Fibroblast of peridontal ligament (primary cell): ENCODE measurements around the gene KCTD6.

Experiments used
- DNase-seq: peaks from one replicate; pipeline ENCODE4 v3.0.0-alpha.2; 2010; ENCODE audit errors: extremely low read depth

KCTD6 gene

DNA sequence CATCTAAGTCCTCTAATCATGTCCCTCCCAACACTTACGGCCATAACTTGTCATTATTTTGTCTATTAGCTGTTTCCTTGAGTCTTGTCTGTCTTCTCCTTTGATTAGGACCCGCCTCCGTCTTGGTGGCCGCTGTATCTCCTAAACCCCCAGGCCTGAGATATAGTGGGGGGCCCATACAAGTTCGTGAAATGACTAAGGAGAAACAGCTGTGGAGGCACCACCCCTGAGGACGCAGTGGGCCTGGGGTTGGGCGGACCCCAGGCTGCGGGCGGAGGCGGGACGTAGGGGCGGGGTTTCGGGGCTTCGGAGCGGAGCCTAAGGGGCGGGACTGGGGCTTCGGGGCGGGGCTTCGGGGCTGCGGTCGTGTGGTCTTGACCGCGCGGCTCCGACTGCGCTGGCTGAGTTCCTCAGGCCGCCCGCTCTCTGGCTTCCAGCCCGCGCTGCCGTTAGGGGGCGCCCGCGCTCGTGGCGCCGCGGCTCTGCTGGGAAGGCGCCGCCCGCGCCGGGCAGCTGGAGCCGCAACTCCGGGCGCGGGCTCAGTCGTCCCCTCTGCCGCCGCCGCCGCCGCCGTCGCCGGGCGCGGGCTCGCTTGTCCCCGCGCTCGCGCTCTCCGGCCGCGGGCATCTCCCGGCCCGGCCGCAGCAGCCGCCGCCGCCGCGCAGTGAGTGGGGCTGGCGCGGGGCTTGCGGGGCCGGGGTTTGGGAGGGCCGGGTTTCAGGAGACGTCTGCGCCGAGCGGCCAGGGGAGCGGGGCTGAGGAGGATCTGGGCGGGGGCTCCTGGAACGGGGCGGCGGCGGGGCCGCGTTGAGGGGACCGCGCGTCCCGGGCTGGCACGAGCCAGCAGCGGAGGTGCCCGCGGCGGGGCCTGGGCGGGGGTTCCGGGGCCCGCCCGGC is at the start of gene KCTD6:
Gene KCTD6 (plus strand): TSS at position 591 of the 897 bp plus-strand sequence. CDS start 6,660 bp downstream, outside the sequence.
- peak; percentile 89 for DNase-seq

DNA sequence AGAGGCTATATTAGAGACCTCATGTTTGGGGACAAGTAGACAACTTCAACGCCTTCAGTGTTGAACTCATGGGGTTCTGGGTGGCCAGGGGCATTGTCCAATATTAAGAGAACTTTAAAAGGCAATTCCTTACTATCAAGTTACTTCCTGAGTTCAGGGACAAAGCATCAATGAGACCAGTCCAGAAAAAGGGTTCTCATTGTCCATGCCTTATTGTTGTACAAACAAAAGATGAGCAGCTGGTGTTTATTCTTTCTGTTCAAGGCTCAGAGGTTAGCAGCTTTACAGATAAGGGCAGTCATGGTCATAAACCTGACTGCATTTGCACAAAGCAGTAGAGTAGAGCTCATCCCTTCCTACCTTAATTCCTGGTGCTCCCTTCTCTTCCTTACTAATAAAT is 39.7 kb upstream of the KCTD6 start:
- DNase-seq, result no peak

DNA sequence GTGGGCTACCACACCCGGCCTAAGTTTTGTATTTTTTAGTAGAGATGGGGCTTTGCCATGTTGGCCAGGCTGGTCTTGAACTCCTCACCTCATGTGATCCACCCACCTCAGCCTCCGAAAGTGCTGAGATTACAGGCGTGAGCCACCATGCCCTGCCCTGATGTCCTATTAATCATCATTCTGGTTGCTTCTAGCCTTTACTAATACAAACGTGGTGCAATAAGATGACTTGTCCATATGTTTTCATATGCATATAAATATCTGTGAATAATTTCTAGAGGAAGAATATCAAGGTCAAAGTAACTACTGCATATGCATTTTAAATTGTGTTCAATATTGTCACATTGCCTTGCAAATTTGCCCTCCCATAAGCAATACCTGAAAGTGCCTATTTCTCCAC is 32.7 kb upstream of the KCTD6 start:
- no peak for DNase-seq

DNA sequence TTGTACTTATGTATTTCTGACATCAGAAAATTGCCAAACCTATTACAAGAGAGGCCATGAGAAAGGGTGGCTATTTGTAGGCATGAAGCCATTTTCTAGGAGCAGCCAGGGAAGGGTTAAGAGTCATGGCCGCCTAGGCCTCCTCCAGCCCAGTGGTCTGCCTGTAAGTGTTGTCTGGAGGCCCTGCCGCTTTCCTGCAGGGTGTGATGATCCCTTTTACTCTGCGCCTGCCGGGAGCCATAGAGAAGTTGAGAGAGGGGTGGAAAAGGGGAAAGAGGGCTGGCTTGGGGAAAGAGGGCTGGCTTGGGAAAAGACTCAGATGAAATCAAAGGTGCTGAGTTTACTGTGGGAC is 29.1 kb upstream of the KCTD6 start:
- no peak for DNase-seq

DNA sequence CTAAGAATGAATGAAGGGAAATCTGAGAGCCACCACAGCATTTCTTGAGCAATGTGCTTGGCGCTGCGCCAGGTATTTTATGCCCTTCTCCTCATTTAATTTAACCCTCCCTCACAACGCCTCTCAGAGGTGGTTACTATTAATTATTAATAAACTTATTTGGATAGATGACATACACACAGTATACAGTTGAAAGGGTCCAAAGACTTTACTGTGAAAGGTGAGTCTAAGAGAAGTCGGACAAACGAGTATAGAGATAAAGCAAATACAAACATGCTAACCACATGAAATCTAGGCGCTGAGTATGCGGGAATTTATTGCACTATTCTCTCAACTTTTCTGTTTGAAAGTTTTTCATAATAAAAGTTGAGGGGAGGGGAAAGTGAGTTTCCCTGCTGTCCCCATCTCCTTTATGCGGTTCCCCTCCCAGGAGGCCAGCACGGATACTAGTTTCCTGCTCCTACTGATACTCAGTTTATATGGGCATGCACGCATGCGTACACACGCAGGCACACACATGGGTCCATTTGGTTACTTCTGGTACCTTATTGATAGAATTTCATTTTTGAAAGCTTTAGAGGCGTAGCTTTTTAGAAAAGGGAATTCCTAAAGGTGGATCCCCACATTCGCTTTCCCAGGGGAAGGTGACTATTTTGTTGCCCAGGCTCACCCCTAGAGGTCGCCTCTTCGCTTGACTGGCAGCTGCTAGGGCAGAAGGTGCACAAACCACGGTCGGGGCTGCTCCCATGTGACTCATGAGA is 28.5 kb upstream of the KCTD6 start:
- peak; percentile 74 for DNase-seq

DNA sequence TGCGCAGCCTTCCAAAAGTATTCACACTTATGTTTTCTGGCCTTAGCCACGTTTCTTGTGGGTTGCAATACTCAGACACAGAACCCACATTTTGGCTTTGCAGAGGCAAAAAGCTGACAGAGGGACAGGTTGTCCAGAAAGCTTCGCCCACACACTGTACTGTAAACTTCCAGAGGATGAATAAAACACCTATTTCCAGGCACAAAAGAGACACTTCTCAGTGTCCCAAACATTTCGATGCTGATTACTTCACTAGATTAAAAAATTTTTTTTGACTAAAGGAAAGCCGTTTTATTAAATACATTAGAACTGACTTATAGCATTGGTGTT is 28.0 kb upstream of the KCTD6 start:
- DNase-seq, result no peak

DNA sequence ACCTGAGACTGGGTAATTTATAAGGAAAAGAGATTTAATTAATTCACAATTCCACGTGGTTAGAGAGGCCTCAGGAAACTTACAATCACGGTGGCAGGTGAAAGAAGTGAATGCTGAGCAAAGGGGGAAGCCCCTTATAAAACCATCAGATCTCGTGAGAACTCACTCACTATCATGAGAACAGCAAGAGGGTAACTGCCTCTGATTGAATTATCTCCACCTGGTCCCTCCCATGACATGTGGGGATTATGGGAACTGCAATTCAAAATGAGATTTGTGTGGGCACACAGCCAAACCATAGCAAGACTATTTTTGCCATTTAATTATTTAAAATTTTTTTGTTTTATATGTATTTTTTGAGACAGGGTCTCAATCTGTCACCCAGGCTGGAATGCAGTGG is 27.0 kb upstream of the KCTD6 start:
- no peak for DNase-seq

DNA sequence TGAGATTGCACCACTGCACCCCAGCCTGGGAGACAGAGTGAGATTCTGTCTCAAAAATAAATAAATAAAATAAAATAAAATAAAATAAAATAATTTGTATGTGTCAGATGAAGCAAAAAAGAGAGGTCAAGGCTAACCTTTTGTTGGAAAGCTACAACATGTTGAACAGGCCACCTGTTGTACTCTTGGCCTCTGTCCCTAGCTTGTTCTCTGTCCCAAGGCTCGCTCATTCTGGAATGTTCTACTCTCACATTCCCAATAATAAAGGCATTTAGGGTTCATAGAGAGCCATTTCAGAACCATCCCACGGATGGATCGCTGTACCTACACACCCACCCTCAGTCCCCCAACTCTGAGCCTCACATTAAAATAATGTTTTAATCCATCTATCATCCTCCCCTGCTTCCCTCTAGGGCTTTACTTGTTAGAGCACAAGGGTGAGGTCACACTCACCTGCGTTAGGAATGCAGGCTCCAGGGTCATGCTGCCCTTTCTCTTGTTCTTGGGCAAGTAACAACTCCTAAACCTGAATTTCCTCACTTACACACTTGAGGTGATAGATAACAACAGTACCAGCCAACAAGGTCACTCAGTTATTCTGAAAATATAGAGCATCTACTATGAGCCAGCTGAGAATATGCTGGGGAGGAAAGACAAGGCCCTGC is 24.9 kb upstream of the KCTD6 start:
- DNase-seq, result no peak

DNA sequence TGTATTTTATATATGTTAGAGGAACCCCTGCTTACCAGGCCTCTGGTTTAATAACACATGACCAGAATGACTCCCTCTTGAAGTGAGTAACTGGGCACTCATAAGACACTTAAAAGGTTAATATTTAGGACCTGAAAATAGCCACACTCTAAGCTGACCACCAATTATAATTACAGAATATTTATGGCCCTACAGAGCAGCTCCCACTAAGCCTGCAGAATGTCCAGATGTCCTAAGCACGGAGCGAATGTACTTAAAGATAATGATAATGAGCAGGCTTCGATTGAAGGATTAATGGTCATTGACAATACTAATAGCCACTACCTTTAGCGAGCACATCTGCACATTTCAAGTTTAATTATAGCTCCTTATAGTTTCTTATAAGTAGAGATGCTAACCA is 22.8 kb upstream of the KCTD6 start:
- no peak for DNase-seq

DNA sequence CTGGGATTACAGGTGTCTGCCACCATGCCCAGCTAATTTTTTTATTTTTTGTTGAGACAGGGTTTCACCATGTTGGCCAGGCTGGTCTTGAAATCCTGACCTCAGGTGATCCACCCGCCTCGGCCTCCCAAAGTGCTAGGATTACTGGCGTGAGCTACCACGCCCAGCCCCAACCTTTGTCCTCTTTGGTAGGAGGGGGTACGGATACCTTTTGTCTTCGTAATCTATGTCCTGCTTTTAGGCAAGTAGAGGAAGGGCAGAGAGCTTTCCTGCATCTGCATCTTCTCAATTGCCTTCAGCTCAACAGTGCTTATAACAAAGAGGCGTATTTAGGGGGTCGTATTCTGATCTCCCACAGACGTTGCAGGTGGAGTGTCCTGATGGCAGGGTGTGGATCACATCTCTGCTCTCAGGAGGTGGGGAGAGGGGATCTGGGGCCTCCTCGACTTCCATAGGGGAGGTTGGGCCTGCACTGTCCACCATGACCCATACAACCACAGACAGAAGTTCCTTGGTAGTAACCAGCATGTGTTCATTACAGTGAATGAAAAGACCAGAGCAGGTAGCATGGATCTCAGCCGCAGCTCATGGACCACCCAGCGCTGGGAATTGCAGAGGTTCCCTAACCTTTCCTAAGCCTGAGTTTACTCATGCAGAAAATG is 21.4 kb upstream of the KCTD6 start:
- DNase-seq, result no peak

DNA sequence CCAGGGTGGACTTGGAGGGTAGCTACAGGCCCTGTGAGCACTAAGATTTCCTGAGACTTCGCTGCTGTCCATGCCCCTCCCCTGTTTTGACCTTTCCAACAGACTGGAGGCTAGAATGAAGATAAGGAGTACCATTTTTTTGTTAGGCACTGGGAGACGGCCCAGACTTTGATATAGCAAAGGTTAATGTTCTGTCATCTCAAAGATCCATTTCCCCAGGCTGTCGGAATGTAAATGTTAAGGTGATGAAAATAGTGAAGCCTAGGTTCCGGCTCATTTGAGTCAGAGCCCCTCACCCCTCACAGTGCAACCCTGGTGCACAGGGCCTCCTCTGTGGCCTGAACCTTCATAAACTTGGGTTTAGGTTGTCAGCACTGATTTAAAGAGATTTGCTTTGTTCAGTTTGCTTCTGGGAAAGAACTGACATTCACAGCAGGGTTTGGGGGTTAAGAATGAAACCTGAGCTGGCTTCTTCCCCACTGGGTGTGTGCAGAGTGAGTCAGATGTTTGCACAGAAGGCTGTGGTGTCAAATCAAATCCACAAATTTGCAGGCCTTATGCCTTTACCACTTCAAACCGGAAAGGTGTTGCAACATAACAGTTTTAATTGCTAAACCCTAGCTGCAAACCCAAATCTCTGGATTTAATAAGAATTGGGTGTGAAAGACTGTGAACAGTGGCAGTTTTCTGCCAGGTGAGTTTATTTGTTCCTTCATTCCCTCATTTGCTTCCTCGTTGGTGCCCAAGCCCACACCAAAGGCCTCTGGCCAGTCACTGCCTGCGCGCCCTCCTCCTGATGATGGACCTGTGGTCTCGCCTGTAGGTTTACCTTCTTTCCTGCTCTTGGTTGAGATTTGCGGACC is 20.6 kb upstream of the KCTD6 start:
- peak; percentile 77 for DNase-seq

DNA sequence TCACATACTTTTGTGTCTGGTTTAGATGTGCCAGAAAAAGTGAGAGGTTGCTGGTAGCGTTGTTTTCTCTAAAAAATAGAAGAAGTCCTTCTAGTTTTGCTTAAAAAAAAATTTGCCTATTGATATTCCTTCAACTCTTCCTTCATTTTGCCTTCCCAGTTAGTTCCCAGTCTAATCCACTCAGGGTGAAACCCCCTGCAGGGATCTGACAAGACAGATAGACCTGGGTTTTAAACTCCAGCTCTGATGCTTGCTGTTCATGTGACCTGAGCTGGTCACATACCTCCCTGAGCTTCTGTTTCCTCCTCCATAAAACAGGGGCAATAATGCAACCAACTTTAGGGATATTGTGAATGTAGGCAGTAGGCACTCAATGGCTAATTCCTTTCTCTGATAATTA is 18.6 kb upstream of the KCTD6 start:
- no peak for DNase-seq

DNA sequence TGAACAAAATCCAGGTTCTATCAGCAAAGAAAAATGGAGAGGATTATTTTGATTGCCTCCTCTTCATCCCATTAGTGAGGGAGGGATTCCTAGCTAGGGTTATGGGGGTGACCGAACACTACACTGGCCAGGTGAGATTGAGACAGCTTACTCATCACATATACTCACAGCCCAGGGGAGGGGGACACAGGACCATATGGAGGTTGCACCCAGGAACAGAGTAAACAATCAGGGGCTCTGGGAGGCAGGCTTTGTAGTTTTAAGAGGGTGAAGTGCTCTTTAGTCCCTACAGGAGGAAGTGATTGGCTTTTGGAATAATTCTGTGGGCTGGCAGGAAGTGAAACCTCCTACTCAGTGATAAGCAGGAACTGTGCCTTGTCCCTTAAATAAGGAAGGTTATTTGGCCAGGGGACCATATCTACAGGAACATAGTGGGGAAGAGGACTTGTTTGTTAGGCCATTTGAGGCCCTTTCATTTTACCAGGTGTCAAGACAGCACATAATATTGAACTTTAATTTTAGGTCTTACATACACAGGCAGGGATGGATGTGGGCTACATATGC is 17.5 kb upstream of the KCTD6 start:
- DNase-seq, result no peak

DNA sequence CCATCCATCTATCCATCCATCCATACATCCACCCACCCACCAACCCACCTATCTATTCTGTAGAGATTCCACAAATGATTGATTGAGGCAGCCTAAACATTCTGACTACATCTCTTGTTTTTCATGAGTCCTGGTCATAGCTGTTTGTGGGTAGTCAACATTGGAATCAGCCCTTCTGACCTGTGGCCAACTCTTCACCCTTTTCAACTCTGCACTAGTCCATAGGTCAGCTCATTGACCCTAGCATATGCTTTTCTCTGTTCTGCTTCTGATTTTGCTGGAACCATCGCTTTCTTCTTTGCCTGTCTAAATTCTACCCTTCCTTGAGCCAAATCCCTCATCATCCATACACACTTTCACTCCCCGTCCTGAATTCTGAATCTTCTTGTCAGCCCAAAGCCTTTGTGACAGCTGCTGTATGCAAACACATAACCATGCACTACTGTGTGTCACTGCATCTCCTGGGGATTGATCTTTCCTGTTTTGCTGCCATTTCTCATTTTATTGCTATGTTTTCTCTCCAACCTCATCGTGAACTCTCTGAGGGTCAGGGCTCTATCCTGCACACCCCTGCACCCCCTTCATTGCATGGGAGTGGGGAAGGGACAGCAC is 16.8 kb upstream of the KCTD6 start:
- DNase-seq, result no peak

DNA sequence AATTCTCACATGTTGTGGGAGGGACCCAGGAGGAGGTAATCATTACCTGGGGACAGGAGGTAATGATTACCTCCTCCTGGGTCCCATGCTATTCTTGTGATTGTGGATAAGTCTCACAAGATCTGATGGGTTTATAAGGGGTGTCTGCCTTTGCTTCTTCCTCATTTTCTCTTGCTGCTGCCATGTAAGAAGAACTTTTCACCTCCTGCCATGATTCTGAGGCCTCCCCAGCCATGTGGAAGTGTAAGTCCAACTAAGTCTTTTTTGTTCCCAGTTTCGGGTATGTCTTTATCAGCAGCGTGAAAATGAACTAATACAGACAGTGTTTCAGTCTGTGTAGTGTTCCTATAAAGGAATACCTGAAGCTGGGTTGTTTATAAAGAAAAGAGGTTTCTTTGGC is 13.1 kb upstream of the KCTD6 start:
- DNase-seq, result no peak

DNA sequence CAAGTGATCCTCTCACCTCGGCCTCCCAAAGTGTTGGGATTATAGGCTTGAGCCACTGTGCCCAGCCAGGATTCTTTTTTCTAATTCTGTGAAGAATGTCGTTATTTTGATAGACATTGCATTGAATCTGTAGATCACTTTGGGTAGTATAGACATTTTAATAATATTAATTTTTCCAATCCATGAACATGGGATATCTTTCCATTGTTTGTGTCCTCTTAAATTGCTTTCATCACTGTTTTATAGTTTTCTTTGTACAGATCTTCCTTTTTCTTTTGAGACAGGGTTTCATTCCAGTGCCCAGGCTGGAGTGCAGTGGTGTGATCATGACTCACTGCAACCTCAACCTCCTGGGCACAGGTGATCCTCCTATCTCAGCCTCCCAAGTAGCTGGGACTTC is 11.6 kb upstream of the KCTD6 start:
- DNase-seq, result no peak

DNA sequence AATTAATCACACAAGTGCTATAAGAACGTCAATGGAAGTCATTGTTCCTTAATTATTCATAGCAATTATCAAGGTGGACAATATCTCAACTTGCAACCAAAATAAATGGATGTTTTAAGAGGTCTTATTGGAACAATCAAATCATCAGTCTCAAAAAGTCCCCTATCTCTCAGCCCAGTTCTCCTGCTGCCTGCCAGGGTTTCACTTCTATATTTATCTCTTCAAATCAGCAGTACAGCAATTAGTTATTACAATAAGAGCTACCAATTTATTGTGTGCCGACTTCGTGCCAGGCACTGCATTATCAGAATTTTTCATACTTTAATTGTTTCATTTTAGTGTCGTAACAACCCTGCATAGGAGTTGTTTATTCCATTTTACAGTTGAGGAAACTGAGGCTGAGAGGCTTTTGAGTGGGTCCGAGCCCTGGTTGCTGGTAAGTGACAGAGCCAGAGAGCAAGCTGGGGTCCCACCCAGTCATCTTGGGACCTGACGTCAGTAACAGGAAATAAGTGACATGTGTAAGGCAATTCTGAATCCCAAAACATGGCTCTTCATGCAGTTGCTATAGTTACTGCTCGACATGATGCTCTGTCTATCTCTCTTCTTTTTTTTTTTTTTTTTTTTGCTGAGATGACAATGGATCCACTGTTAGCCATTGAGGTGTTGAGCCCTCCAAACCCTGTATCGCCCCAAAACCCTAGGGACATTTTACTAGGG is 8.8 kb upstream of the KCTD6 start:
- no peak for DNase-seq

DNA sequence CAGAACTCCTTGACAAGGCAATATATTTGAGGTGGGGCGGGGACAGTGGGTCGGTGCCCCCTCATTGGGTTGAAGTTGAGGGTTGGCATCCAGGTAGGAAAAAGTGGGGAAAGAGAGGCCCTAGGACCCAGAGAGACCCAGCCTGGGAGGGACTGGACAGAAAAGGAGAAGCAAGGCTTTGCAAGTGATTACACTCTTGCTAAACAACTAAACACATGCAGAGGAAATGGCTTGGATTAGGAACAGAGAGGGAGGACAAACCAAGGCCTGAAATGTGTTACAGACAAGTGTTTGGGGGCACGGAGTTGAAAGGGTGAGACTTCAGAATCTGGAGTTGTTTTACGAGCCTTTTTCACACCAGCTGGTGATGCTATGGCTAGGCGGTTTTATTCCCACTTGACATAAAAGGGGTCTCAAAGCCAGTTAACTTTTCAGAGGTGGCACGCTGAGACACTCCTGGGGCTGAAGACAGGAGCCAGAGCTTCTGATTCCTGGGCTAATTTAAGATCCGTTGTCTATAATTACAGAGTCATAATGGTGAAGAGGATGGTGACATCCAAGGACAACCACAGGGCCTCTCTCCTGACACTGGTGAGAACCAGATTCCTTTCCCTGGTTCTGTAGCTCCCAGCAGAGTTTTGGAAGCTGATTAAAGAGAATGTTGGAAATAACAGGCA is 7.7 kb upstream of the KCTD6 start:
- DNase-seq, result no peak

DNA sequence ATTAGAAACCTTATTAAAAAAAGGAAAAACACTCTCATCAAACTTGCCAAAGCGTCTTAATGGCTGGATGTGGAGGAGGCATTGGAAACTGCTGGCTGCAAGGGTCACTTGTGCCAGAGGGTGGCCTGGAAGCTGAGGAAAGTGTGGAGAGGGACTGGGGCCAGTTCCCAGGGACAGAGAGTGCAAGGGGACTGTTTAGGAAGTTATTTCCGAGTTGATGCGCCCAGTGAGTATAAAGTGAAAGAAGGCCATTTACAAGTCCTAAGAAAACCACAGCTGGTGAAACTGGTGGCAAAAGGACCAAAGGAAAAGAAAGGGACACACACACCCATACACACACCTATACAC is 7.2 kb upstream of the KCTD6 start:
- DNase-seq, result no peak
